SKM-1 (cell line): Measurements from ENCODE around the gene ONECUT3.
"Not testable (repeated sequence)": the region's sequence is repeated elsewhere in the genome, so short reads cannot be mapped to it uniquely, and the experiment has no call there.

Experiments used
- DNase-seq: peaks from one replicate; lab custom pipeline; 2025; ENCODE audit not compliant: unreplicated experiment; lab: John Stamatoyannopoulos, UW

The ONECUT3 gene

GRCh38 chr19:1755467-1756171 lies 2.3 kb downstream of the ONECUT3 start:
- no peak for DNase-seq

GRCh38 chr19:1756264-1756663 lies 3.0 kb downstream of the ONECUT3 start:
- DNase-seq: no peak

GRCh38 chr19:1756705-1757465 lies 3.6 kb downstream of the ONECUT3 start:
- DNase-seq: no peak

- no peak for DNase-seq
Measured at GRCh38 chr19:1757468-1758230, 4.3 kb downstream of the ONECUT3 start.

- no peak for DNase-seq
Measured at GRCh38 chr19:1758231-1758577, 4.9 kb downstream of the ONECUT3 start.

GRCh38 chr19:1758959-1759903 lies 5.9 kb downstream of the ONECUT3 start:
- no peak for DNase-seq

GRCh38 chr19:1760020-1760419 lies 6.7 kb downstream of the ONECUT3 start:
- DNase-seq: no peak

GRCh38 chr19:1760786-1761527 lies 7.7 kb downstream of the ONECUT3 start:
- not testable (repeated sequence) for DNase-seq

GRCh38 chr19:1761528-1762242 lies 8.4 kb downstream of the ONECUT3 start:
- DNase-seq: no peak

- DNase-seq: no peak
Measured at GRCh38 chr19:1762243-1763117, 9.2 kb downstream of the ONECUT3 start.

- no peak for DNase-seq
Measured at GRCh38 chr19:1763648-1764639, 10.6 kb downstream of the ONECUT3 start.

GRCh38 chr19:1764729-1765128 lies 11.4 kb downstream of the ONECUT3 start:
- no peak for DNase-seq

- DNase-seq: no peak
Measured at GRCh38 chr19:1765232-1765903, 12.1 kb downstream of the ONECUT3 start.

GRCh38 chr19:1765904-1766799 lies 12.8 kb downstream of the ONECUT3 start:
- DNase-seq: no peak

- DNase-seq: no peak
Measured at GRCh38 chr19:1766800-1767352, 13.6 kb downstream of the ONECUT3 start.
